Thoracic aorta (tissue), 2 donors: Measurements from ENCODE around the gene FREY1. TPM values are rescaled to one million over a fixed set of nuclear protein-coding genes. Genes with fewer than 3 reads are reported as not detected.

Experiments used
- ATAC-seq: fragments of 150-250 bp; one replicate; pipeline ENCODE4 v1.8.0; 2017; ENCODE audit warnings: low read depth; ENCODE audit not compliant: insufficient number of reproducible peaks, low FRiP score
- DNase-seq: peaks from one replicate; pipeline ENCODE4 v3.0.0-alpha.2; 2020; ENCODE audit warnings: low spot score
- H3K27ac ChIP-seq, 2 donors: fragments of 200-600 bp; sonication (generic); 1 replicate in 1 of 2; 2 replicates in 1 of 2; pipeline ENCODE4 v1.5.1; 2016; ENCODE audit warnings: mild to moderate bottlenecking in 2 of 2, moderate library complexity in 2 of 2
- H3K27me3 ChIP-seq: fragments of 200-600 bp; sonication (generic); replicated peaks from 2 replicates; pipeline ENCODE4 v1.6.0; 2016; ENCODE audit warnings: mild to moderate bottlenecking; ENCODE audit not compliant: insufficient read depth
- H3K36me3 ChIP-seq: fragments of 200-600 bp; sonication (generic); one replicate; pipeline ENCODE4 v1.5.1; 2016
- H3K4me1 ChIP-seq, 2 donors: fragments of 200-600 bp; sonication (generic); 1 replicate in 1 of 2; 2 replicates in 1 of 2; pipeline versions ENCODE4 v1.5.1 to v1.6.0; 2016; ENCODE audit warnings: low read depth in 2 of 2, mild to moderate bottlenecking in 1 of 2; ENCODE audit not compliant: control insufficient read depth in 1 of 2
- H3K4me3 ChIP-seq: fragments of 200-600 bp; sonication (generic); 2 replicates; pipeline ENCODE4 v1.5.1; 2016; ENCODE audit warnings: mild to moderate bottlenecking
- H3K9me3 ChIP-seq: fragments of 200-600 bp; sonication (generic); 2 replicates; pipeline ENCODE4 v1.5.1; 2016
- total RNA-seq, 2 donors: library from RNA; depleted of rRNA; stranded (reverse); fragments of >200 nt; gene quantifications; one replicate each; pipeline versions ENCODE4 v1.1.0 to v1.2.3, GENCODE V29; 2016
- TF ChIP-seq, protein P1 (sequence below): fragments of 200-600 bp; sonication (generic); IDR thresholded peaks from one replicate; pipeline ENCODE4 v1.5.1; 2019; ENCODE audit warnings: antibody characterized with exemption

FREY1 gene
- total RNA-seq, 2 donors from 2014 or later: 9.0 TPM; not detected in 1

GRCh38 chr11:45877845-45878244, 29.2 kb downstream of the FREY1 start:
- Histone ChIP-seq H3K4me3 (no peak overlapping the region), H3K27ac (no peak overlapping the region), H3K27me3 (no peaks in the 10 kb centered on the region), H3K36me3 (peaks cover 76% of the 10 kb centered on the region), H3K9me3 (no peaks in the 10 kb centered on the region), H3K4me1 (no peaks in the 10 kb centered on the region)
- no peak for ATAC-seq
- TF ChIP-seq, protein P1, sequence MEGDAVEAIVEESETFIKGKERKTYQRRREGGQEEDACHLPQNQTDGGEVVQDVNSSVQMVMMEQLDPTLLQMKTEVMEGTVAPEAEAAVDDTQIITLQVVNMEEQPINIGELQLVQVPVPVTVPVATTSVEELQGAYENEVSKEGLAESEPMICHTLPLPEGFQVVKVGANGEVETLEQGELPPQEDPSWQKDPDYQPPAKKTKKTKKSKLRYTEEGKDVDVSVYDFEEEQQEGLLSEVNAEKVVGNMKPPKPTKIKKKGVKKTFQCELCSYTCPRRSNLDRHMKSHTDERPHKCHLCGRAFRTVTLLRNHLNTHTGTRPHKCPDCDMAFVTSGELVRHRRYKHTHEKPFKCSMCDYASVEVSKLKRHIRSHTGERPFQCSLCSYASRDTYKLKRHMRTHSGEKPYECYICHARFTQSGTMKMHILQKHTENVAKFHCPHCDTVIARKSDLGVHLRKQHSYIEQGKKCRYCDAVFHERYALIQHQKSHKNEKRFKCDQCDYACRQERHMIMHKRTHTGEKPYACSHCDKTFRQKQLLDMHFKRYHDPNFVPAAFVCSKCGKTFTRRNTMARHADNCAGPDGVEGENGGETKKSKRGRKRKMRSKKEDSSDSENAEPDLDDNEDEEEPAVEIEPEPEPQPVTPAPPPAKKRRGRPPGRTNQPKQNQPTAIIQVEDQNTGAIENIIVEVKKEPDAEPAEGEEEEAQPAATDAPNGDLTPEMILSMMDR: no peak
- no peak for DNase-seq

- no peak overlapping the region for H3K27ac ChIP-seq
- no peaks in the 10 kb centered on the region for H3K9me3 ChIP-seq
- no peak overlapping the region for H3K4me3 ChIP-seq
- TF ChIP-seq, protein P1: no peak
- no peaks in the 10 kb centered on the region for H3K27me3 ChIP-seq
- no peaks in the 10 kb centered on the region for H3K4me1 ChIP-seq
- H3K36me3 ChIP-seq: peaks cover 80% of the 10 kb centered on the region
- ATAC-seq: no peak
- DNase-seq: no peak
These were observed 29.9 kb downstream of the FREY1 start for GRCh38 chr11:45877221-45877620.

DNA sequence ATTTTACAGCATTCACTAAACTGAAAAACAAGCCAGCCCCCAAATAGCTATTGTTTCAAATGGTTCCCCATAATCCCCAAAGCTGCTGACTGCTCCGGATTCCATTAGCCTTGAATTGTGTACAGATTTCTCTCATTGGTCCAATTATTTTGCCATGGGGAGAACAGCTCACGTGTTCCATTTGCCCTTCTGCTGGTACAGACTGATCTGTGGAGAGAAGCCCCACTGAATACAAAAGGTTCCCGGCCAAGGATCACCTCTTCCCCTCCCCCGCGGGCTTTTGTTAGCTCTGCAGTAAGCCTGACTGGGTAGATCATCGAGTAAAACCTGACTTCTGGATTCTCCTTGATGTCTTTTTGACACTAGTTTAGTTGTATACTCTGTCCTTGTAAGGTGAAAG, 30.7 kb downstream of the FREY1 start:
- Histone ChIP-seq H3K27ac (no peak overlapping the region), H3K4me3 (no peak overlapping the region), H3K9me3 (no peaks in the 10 kb centered on the region), H3K27me3 (no peaks in the 10 kb centered on the region), H3K4me1 (no peaks in the 10 kb centered on the region), H3K36me3 (peaks cover 80% of the 10 kb centered on the region)
- DNase-seq: no peak
- ATAC-seq: no peak
- TF ChIP-seq, protein P1: no peak

DNA sequence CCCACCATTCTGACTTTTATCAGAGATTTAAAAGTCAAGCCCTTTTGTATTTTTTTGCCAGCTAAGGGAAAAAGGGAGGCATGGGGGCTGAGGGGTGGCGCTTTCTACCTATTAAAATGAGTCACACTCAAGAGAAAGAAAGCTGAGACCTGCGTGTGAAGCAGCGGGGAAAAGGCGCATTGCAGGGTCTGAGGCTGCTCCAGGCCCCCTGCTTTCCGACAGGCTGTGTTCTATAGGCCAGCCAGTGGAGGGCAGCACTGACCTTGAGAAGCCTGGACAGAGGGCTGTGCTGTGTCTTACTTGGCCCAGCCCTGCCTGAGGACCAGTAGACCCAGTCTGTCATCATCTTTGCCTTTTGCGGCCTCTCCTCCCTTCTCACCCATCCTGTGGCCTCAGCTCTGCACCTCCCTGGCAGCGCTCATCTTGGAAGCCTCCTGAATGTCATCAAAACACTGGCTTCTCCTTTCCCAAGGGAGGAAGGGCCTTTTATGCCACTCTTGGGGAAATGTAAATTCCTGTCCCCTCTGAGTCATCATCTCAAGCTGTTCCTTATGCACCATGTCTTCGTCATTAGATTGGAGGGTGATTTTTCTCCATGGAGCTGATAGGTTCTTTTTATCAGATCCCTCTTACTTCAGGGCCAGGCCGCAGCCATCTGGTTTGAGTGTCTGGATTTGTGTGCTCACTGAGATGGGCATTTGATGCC, 34.3 kb downstream of the FREY1 start:
- no peak for ATAC-seq
- TF ChIP-seq, protein P1: peak; percentile 35
- H3K9me3 ChIP-seq: no peaks in the 10 kb centered on the region
- no peak overlapping the region for H3K4me3 ChIP-seq
- peaks cover 87% of the 10 kb centered on the region for H3K36me3 ChIP-seq
- DNase-seq: no peak
- no peak overlapping the region for H3K27ac ChIP-seq
- H3K4me1 ChIP-seq: no peaks in the 10 kb centered on the region
- H3K27me3 ChIP-seq: no peaks in the 10 kb centered on the region

GRCh38 chr11:45871638-45872037, 35.4 kb downstream of the FREY1 start:
- Histone ChIP-seq H3K4me1 (no peaks in the 10 kb centered on the region), H3K36me3 (peaks cover 88% of the 10 kb centered on the region), H3K4me3 (no peak overlapping the region), H3K27me3 (no peaks in the 10 kb centered on the region), H3K9me3 (no peaks in the 10 kb centered on the region), H3K27ac (no peak overlapping the region)
- TF ChIP-seq, protein P1: no peak
- ATAC-seq (no peak), DNase-seq (no peak)
